GM08714 (cell line): ENCODE results near the gene TRERF1.

ENCODE experiments used
- H3K4me3 ChIP-seq: fragments of 200-500 bp; sonication (Bioruptor generic); 2 replicates; pipeline ENCODE4 v1.5.1; 2014; ENCODE audit warnings: mild to moderate bottlenecking, low read length, inconsistent platforms
- ZNF274 ChIP-seq: IDR thresholded peaks from 2 replicates; pipeline ENCODE4 v1.6.1; 2012; ENCODE audit warnings: mild to moderate bottlenecking, low read depth, low read length

TRERF1 gene

GRCh38 chr6:42424906-42425474 is 26.7 kb downstream of the TRERF1 start:
- TF ChIP-seq ZNF274: no peak
- H3K4me3 ChIP-seq: no peak overlapping the region

GRCh38 chr6:42423244-42423643 is 28.5 kb downstream of the TRERF1 start:
- no peak overlapping the region for H3K4me3 ChIP-seq
- no peak for TF ChIP-seq ZNF274

- H3K4me3 ChIP-seq: no peak overlapping the region
- TF ChIP-seq ZNF274: no peak
Measured at GRCh38 chr6:42420741-42421140, 31.0 kb downstream of the TRERF1 start.

- TF ChIP-seq ZNF274: no peak
- no peak overlapping the region for H3K4me3 ChIP-seq
Measured at GRCh38 chr6:42419490-42420280, 32.0 kb downstream of the TRERF1 start.

- no peak for TF ChIP-seq ZNF274
- no peak overlapping the region for H3K4me3 ChIP-seq
Measured at GRCh38 chr6:42418724-42419123, 33.0 kb downstream of the TRERF1 start.

- TF ChIP-seq ZNF274: no peak
- no peak overlapping the region for H3K4me3 ChIP-seq
Measured at GRCh38 chr6:42417641-42418112, 34.0 kb downstream of the TRERF1 start.

GRCh38 chr6:42411406-42411805 is 40.3 kb downstream of the TRERF1 start:
- no peak overlapping the region for H3K4me3 ChIP-seq
- TF ChIP-seq ZNF274: no peak

- TF ChIP-seq ZNF274: no peak
- no peak overlapping the region for H3K4me3 ChIP-seq
Measured at GRCh38 chr6:42410861-42411260, 40.9 kb downstream of the TRERF1 start.

GRCh38 chr6:42409581-42409980 is 42.1 kb downstream of the TRERF1 start:
- H3K4me3 ChIP-seq: no peak overlapping the region
- TF ChIP-seq ZNF274: no peak

- no peak overlapping the region for H3K4me3 ChIP-seq
- TF ChIP-seq ZNF274: no peak
Measured at GRCh38 chr6:42407379-42407778, 44.3 kb downstream of the TRERF1 start.

- H3K4me3 ChIP-seq: no peak overlapping the region
- no peak for TF ChIP-seq ZNF274
Measured at GRCh38 chr6:42406306-42407280, 45.1 kb downstream of the TRERF1 start.

- no peak for TF ChIP-seq ZNF274
- H3K4me3 ChIP-seq: no peak overlapping the region
Measured at GRCh38 chr6:42405021-42405420, 46.7 kb downstream of the TRERF1 start.

- no peak overlapping the region for H3K4me3 ChIP-seq
- no peak for TF ChIP-seq ZNF274
Measured at GRCh38 chr6:42404484-42404883, 47.2 kb downstream of the TRERF1 start.

- TF ChIP-seq ZNF274: no peak
- H3K4me3 ChIP-seq: no peak overlapping the region
Measured at GRCh38 chr6:42403831-42404230, 47.9 kb downstream of the TRERF1 start.
